ENCODE measurements around the gene SLC35B1.
A peak's percentile ranks its signal among the peaks of the same experiment; 100 is the strongest.

Gene SLC35B1

DNA sequence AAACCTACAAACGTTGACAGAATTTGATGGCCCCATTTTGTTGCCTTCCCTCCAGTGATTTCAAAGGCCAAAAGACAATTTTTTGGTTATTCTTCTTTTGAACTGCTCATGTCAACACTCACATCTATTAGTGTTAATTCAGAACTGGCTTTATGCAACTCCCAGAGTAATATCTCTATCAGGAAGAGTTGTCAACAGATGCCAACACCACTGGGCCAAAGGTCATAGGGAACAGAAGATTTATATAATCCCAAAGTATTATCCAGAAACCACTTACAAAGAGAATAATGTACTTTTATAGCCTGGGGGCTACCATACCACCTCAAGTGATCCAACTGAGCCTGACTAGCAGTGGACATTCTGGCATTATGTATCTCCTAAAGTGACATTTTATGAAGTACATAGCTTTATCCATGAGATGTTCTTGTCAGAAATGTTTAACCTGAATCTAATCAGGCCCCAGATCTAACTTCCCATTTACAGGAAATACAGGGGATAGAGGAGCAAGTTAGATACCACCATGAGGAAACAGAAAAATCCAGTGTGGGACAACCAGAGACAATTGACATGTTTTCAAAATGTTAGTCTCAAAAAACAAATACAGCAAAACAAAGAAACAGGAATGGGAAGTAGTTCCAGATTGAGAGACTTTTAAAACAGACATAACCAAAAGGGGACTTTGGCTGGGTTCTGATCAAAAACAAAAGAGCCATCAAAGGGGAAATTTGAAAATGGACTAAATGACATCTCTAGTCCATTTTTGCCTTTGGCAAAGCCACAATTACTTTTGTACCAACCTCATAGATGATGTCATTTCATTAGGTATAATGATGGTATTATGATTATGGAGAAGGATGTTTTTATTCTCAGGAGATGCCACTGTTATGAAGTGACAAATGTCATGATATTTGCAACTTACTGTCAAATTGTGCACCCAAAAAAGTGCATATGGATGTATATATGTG lies 37.7 kb upstream of the SLC35B1 start:
- no peaks in the 10 kb centered on the region for H3K27me3 Mint-ChIP-seq
- DNase-seq (no peak), ATAC-seq (replicated peaks) (no peak)
- H3K4me3 Mint-ChIP-seq: peak overlapping the region; percentile 74 to 75
- H3K27ac Mint-ChIP-seq: peak overlapping the region; percentile 96 to 99
- H3K4me1 Mint-ChIP-seq (ENCODE audit: low read depth in 2 of 2): peaks cover 78 to 80% of the 10 kb centered on the region in 2 donors
- H3K9me3 Mint-ChIP-seq: no peaks in the 10 kb centered on the region
- H3K36me3 Mint-ChIP-seq (ENCODE audit: insufficient read depth): peaks cover 50% of the 10 kb centered on the region

GRCh38 chr17:49742166-49742638 lies 34.4 kb upstream of the SLC35B1 start:
- H3K9me3 Mint-ChIP-seq: no peaks in the 10 kb centered on the region
- ATAC-seq (replicated peaks) (no peak), DNase-seq (no peak)
- peak overlapping the region; percentile 100 for H3K27ac Mint-ChIP-seq
- no peaks in the 10 kb centered on the region for H3K27me3 Mint-ChIP-seq
- H3K4me1 Mint-ChIP-seq (ENCODE audit: low read depth in 2 of 2): peaks cover 78 to 82% of the 10 kb centered on the region in 2 donors
- peaks cover 48% of the 10 kb centered on the region for H3K36me3 Mint-ChIP-seq (ENCODE audit: insufficient read depth)
- peak overlapping the region; percentile 92 to 94 for H3K4me3 Mint-ChIP-seq

- H3K4me1 Mint-ChIP-seq (ENCODE audit: low read depth in 2 of 2): peaks cover 78 to 82% of the 10 kb centered on the region in 2 donors
- H3K27ac Mint-ChIP-seq: peak overlapping the region; percentile 100
- no peak for DNase-seq
- peak overlapping the region; percentile 92 to 94 for H3K4me3 Mint-ChIP-seq
- no peaks in the 10 kb centered on the region for H3K9me3 Mint-ChIP-seq
- H3K27me3 Mint-ChIP-seq: no peaks in the 10 kb centered on the region
- no peak for ATAC-seq (replicated peaks)
- peaks cover 48% of the 10 kb centered on the region for H3K36me3 Mint-ChIP-seq (ENCODE audit: insufficient read depth)
Observed at GRCh38 chr17:49741692-49742076, 33.9 kb upstream of the SLC35B1 start.

GRCh38 chr17:49741009-49741691 lies 33.4 kb upstream of the SLC35B1 start:
- H3K36me3 Mint-ChIP-seq (ENCODE audit: insufficient read depth): peaks cover 50% of the 10 kb centered on the region
- no peak for ATAC-seq (replicated peaks)
- peaks cover 78 to 82% of the 10 kb centered on the region in 2 donors for H3K4me1 Mint-ChIP-seq (ENCODE audit: low read depth in 2 of 2)
- DNase-seq: no peak
- peak overlapping the region; percentile 100 for H3K27ac Mint-ChIP-seq
- H3K9me3 Mint-ChIP-seq: no peaks in the 10 kb centered on the region
- peak overlapping the region; percentile 92 to 94 for H3K4me3 Mint-ChIP-seq
- no peaks in the 10 kb centered on the region for H3K27me3 Mint-ChIP-seq

GRCh38 chr17:49739641-49740271 lies 32.0 kb upstream of the SLC35B1 start:
- DNase-seq (peak; percentile 95 to 97 (median 96)), ATAC-seq (replicated peaks) (peak; percentile 94)
- no peaks in the 10 kb centered on the region for H3K27me3 Mint-ChIP-seq
- H3K36me3 Mint-ChIP-seq (ENCODE audit: insufficient read depth): peaks cover 48% of the 10 kb centered on the region
- H3K27ac Mint-ChIP-seq: peak overlapping the region; percentile 100
- no peaks in the 10 kb centered on the region for H3K9me3 Mint-ChIP-seq
- H3K4me1 Mint-ChIP-seq (ENCODE audit: low read depth in 2 of 2): peaks cover 67 to 81% of the 10 kb centered on the region in 2 donors
- peak overlapping the region; percentile 92 to 94 for H3K4me3 Mint-ChIP-seq

DNA sequence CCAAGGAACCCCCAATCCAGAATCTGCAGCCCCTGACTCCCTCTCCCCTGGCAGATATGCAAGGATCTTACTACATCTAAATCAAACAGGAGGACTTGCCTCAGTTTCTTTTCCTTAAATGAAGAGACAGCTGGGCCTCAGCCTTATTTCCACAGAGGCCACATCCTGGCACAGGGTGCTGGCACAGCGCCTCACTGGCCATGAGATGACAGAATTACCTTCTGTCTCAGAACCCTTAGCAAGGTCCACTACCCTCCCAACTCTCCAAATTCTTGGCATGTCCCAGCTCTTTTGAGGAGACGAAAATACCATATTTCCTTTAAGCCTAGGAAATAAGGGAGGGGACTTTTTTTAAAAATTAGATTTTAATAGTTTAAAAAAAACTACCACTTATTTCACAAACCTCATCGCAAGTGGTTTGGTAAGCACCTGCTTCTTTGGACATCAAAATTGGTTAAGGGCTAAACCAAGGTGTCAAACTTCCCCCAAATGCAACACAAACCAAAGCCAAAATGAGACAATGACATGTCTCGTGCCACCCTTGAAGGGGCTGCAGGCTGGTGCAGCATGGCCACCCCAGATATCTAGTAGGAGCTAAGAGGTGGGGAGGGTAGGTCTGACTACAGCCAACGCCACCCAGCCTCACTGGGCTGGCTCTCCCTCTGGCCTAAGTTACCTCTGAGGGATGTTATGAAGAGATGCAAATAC lies 30.8 kb upstream of the SLC35B1 start:
- Mint-ChIP-seq H3K4me1 (ENCODE audit: low read depth in 2 of 2) (peaks cover 69 to 84% of the 10 kb centered on the region in 2 donors), H3K9me3 (no peaks in the 10 kb centered on the region), H3K36me3 (ENCODE audit: insufficient read depth) (peaks cover 53% of the 10 kb centered on the region), H3K27me3 (no peaks in the 10 kb centered on the region), H3K27ac (peak overlapping the region; percentile 100), H3K4me3 (peak overlapping the region; percentile 92 to 94)
- ATAC-seq (replicated peaks): peak; percentile 13
- no peak for DNase-seq

GRCh38 chr17:49734515-49735490 lies 27.0 kb upstream of the SLC35B1 start:
- peaks cover 56% of the 10 kb centered on the region for H3K36me3 Mint-ChIP-seq (ENCODE audit: insufficient read depth)
- no peak for ATAC-seq (replicated peaks)
- H3K4me1 Mint-ChIP-seq (ENCODE audit: low read depth in 2 of 2): peaks cover 58 to 70% of the 10 kb centered on the region in 2 donors
- no peak overlapping the region for H3K4me3 Mint-ChIP-seq
- DNase-seq: no peak
- H3K9me3 Mint-ChIP-seq: no peaks in the 10 kb centered on the region
- no peaks in the 10 kb centered on the region for H3K27me3 Mint-ChIP-seq
- peak overlapping the region; percentile 100 for H3K27ac Mint-ChIP-seq

DNA sequence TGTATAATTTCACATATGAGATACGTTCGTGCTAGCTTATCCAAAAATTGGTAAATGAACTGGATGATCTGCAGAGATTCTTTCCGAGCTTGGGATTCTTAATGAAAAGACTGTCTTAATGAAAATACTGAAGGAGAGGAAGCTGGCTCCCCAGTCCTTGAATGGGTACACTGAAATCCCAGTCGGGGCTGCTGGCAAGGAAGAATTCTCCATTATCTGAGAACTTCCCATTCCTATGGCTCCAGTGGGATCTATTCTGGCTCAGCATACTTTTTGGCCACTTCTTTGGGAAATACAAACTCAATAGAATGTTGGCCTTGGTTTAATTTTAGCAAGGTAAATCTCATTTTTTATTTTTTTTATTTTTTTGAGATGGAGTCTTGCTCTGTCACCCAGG lies 23.7 kb upstream of the SLC35B1 start:
- Mint-ChIP-seq H3K36me3 (ENCODE audit: insufficient read depth) (peaks cover 51% of the 10 kb centered on the region), H3K27me3 (no peaks in the 10 kb centered on the region), H3K9me3 (no peaks in the 10 kb centered on the region), H3K4me1 (ENCODE audit: low read depth in 2 of 2) (peaks cover 49 to 55% of the 10 kb centered on the region in 2 donors), H3K27ac (peak overlapping the region; percentile 78 to 79), H3K4me3 (no peak overlapping the region)
- no peak for ATAC-seq (replicated peaks)
- no peak for DNase-seq

DNA sequence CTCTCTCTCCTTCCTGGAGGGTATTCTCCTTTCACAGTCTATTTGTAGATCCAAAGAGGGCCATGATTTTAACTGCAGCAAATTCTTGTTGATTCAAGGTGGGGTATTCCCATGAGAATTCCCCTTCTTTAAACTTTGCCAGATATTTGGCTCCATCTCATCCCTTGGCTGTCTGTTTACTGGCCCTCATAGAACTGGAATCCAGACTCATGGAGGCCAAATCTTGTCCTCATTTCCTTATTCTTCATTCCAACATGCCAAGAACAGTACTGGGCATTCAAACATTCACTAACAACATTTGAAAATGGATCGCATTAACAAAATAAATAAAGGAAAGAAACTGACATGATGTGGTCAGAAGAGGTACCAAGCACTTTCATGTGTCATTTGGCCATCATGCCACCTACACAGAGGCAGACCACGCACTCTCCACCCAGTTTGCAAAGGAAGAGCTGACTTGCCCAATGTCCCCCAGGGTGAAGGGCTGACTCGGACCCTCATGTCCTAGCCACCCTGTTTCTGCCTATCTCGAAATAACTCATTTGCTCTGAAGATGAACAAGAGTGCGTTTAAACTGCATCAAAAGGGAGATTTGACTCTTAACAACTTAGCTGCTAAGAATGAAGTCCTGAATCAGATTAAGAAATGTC lies 23.1 kb upstream of the SLC35B1 start:
- H3K4me3 Mint-ChIP-seq: no peak overlapping the region
- H3K27ac Mint-ChIP-seq: peak overlapping the region; percentile 78 to 79
- no peak for ATAC-seq (replicated peaks)
- H3K9me3 Mint-ChIP-seq: no peaks in the 10 kb centered on the region
- no peak for DNase-seq
- H3K27me3 Mint-ChIP-seq: no peaks in the 10 kb centered on the region
- H3K4me1 Mint-ChIP-seq (ENCODE audit: low read depth in 2 of 2): peaks cover 45 to 51% of the 10 kb centered on the region in 2 donors
- H3K36me3 Mint-ChIP-seq (ENCODE audit: insufficient read depth): peaks cover 54% of the 10 kb centered on the region

DNA sequence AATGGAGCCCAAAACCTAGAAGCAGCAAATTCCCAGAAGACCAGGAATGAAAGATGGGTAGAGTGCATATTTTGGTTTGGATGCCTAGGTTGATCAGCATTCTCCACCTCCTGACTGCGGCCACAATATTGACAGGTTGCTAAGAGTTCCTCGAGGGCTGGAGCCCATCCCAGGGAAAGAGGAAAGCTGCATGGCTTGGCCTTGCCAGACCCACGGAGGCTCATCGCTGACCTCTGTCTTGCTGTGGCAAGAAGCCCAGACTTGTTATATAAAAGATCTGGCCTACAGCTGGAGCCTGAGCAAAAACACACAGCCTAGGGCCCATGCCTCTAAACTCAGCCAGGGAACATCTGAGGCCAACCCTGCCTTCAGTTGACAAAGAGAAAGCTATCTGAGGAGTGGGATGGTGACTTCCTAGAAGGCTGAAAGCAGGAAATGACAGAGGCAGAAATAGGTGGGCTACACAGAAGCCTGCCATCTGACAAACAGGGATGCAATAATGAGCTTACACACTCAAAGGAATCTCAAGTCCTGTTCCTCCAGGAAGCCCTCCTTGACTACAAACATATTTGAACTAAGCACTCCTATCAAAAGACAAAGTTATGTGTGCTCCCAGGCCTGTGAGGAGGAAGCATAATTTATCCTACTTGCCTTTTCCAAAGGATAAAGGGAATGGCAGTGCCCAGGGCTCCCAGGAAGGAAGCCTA lies 22.5 kb upstream of the SLC35B1 start:
- H3K27me3 Mint-ChIP-seq: no peaks in the 10 kb centered on the region
- ATAC-seq (replicated peaks) (no peak), DNase-seq (no peak)
- H3K9me3 Mint-ChIP-seq: no peaks in the 10 kb centered on the region
- H3K36me3 Mint-ChIP-seq (ENCODE audit: insufficient read depth): peaks cover 61% of the 10 kb centered on the region
- H3K4me1 Mint-ChIP-seq (ENCODE audit: low read depth in 2 of 2): peaks cover 48 to 50% of the 10 kb centered on the region in 2 donors
- H3K4me3 Mint-ChIP-seq: no peak overlapping the region
- H3K27ac Mint-ChIP-seq: peak overlapping the region; percentile 78 to 79

GRCh38 chr17:49729069-49729468 lies 21.3 kb upstream of the SLC35B1 start:
- Mint-ChIP-seq H3K27me3 (no peaks in the 10 kb centered on the region), H3K4me3 (peak overlapping the region; percentile 2 to 15), H3K36me3 (ENCODE audit: insufficient read depth) (peaks cover 67% of the 10 kb centered on the region), H3K4me1 (ENCODE audit: low read depth in 2 of 2) (peaks cover 51 to 55% of the 10 kb centered on the region in 2 donors), H3K27ac (peak overlapping the region; percentile 78 to 79), H3K9me3 (no peaks in the 10 kb centered on the region)
- DNase-seq: no peak
- no peak for ATAC-seq (replicated peaks)

Data from effector memory CD8-positive, alpha-beta T cell (primary cell).